ENCODE measurements around the gene IPCEF1.

The IPCEF1 gene

DNA sequence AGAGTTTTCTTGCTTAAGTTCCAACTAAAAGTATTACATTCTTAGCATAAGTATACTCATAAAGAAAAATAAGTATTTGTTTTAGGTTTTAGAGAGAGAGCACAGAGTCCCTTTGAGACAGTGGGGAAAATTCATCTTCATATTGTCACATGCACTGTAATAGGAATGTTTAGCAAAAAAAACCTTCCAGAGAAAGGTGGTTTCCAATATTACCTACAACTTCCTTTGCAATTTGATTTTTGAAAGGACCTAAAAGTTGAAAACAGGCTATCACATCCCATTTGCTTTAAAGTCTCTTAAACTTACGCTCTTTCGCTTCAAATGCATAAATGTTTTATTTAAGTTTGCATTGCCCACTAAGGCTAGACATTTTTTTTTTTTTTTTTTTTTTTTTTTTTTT, 231.2 kb downstream of the IPCEF1 start:
- no peak for TF ChIP-seq ZNF70 (CRISPR knock-in tag; IDR thresholded peaks at IDR 0.05)
- ATAC-seq: no peak

DNA sequence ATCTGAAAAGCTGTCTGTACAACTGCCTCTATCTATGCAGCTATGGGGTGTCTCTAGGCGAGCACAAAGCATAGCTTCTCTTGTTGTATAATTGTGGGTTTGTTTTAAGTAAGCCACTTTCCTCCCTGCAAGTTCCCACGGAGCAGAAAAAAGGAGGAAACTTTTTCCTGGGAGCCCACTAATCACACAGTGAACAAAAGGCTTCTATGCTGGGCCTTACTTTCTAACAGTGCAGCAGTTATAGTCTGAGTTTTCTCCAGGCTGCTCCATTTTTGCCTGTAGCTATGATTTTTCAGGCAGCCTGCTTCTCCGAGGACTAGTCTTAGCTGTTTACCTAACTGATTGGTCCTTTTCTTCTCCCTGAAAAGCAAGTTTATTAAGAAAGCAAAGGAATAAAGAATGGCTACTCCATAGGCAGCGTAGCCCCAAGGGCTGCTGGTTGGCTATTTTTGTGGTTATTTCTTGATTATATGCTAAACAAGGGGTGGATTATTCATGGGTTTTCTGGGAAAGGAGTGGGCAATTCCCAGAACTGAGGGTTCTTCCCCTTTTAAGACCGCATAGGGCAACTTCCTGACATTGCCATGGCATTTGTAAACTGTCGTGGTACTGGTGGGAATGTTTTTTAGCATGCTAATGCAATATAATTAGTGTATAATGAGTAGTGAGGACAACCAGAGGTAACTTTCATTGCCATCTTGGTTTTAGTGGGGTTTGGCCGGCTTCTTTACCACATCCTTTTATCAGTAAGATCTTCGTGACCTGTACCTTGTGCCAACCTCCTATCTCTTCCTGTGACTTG, 233.2 kb downstream of the IPCEF1 start:
- ATAC-seq: no peak
- TF ChIP-seq TCF4 (CRISPR knock-in tag; IDR thresholded peaks at IDR 0.05; ENCODE audit: borderline replicate concordance): no peak
- TF ChIP-seq, protein P1, sequence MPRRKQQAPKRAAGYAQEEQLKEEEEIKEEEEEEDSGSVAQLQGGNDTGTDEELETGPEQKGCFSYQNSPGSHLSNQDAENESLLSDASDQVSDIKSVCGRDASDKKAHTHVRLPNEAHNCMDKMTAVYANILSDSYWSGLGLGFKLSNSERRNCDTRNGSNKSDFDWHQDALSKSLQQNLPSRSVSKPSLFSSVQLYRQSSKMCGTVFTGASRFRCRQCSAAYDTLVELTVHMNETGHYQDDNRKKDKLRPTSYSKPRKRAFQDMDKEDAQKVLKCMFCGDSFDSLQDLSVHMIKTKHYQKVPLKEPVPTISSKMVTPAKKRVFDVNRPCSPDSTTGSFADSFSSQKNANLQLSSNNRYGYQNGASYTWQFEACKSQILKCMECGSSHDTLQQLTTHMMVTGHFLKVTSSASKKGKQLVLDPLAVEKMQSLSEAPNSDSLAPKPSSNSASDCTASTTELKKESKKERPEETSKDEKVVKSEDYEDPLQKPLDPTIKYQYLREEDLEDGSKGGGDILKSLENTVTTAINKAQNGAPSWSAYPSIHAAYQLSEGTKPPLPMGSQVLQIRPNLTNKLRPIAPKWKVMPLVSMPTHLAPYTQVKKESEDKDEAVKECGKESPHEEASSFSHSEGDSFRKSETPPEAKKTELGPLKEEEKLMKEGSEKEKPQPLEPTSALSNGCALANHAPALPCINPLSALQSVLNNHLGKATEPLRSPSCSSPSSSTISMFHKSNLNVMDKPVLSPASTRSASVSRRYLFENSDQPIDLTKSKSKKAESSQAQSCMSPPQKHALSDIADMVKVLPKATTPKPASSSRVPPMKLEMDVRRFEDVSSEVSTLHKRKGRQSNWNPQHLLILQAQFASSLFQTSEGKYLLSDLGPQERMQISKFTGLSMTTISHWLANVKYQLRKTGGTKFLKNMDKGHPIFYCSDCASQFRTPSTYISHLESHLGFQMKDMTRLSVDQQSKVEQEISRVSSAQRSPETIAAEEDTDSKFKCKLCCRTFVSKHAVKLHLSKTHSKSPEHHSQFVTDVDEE (CRISPR knock-in tag; IDR thresholded peaks at IDR 0.05): no peak
- no peak for TF ChIP-seq CSRNP3 (CRISPR knock-in tag; IDR thresholded peaks at IDR 0.05)
- TF ChIP-seq ESRRG (CRISPR knock-in tag; IDR thresholded peaks at IDR 0.05): no peak
- TF ChIP-seq TOX (CRISPR knock-in tag; IDR thresholded peaks at IDR 0.05; ENCODE audit: borderline replicate concordance): no peak
- no peak for TF ChIP-seq ZNF565 (CRISPR knock-in tag; conservative IDR thresholded peaks at IDR 0.05; ENCODE audit: low read depth)
- TF ChIP-seq ZFP30 (CRISPR knock-in tag; IDR thresholded peaks at IDR 0.05): no peak
- TF ChIP-seq RARB (CRISPR knock-in tag; IDR thresholded peaks at IDR 0.05): no peak
- no peak for TF ChIP-seq GLIS3 (CRISPR knock-in tag; IDR thresholded peaks at IDR 0.05)
- TF ChIP-seq CSDC2 (CRISPR knock-in tag; IDR thresholded peaks at IDR 0.05): no peak
- TF ChIP-seq ZNF70 (CRISPR knock-in tag; IDR thresholded peaks at IDR 0.05): no peak
- TF ChIP-seq POU6F1 (CRISPR knock-in tag; IDR thresholded peaks at IDR 0.05; ENCODE audit: borderline replicate concordance, low read depth): no peak

DNA sequence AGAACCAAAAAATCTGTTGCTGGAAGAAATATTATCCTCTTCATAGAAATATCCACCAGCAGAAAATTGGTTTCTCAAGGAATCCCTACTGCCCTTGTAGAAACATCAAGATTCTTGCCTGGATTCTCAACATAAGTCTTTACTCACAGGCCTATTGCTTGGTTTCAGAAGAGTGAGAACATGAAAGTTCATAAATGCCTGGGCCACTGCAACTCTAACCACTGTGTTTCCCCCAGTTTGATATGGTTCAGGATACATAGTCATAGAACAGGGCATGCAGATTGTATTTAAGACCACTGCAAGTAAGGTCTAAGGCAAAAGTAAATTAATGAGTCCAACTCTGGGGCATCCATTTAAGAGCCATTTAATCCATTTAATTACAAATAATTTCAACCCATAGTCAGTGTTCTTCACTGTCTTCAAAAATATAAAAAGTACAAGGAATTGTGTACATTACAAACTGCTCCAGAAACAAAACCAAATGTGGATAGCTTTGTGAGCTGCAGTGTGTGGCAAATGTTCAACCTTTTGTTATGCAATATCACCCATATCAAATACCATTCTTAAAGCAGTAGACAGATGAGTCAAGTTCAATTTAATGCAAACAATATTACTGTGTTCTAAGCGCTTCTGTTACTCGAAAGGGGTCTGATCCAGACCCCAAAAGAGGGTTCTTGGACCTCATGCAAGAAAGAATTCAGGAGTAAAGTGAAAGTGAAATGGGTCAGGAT, 234.2 kb downstream of the IPCEF1 start:
- ATAC-seq: no peak
- TF ChIP-seq ZNF565 (CRISPR knock-in tag; conservative IDR thresholded peaks at IDR 0.05; ENCODE audit: low read depth) (no peak), ISL1 (CRISPR knock-in tag; IDR thresholded peaks at IDR 0.05) (no peak)

DNA sequence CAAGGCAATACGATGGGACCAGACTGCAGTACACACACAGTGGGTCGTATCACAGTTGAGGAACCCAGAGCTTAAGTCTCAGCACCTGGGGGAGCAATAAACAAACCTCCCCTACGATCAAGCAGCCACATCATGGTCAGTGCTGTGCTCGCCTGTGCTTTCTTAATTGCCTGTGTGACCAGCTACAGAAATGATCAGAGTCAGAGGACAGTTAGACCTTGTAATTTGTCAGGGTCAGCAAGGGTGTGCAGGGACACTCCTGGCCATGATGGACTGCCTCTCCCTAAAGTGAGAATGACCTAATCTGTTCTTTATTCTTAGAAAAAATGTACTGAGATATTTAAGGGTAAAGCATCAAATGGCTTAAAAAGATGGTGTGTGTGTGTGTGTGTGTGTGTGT, 239.1 kb downstream of the IPCEF1 start:
- TF ChIP-seq RARB (CRISPR knock-in tag; IDR thresholded peaks at IDR 0.05) (no peak), POU6F1 (CRISPR knock-in tag; IDR thresholded peaks at IDR 0.05; ENCODE audit: borderline replicate concordance, low read depth) (no peak), SNAI2 (CRISPR knock-in tag; IDR thresholded peaks at IDR 0.05) (no peak), ESRRG (CRISPR knock-in tag; IDR thresholded peaks at IDR 0.05) (no peak), CSRNP3 (CRISPR knock-in tag; IDR thresholded peaks at IDR 0.05) (no peak), PPARA (CRISPR knock-in tag; IDR thresholded peaks at IDR 0.05; ENCODE audit: borderline replicate concordance) (no peak), ZFP30 (CRISPR knock-in tag; IDR thresholded peaks at IDR 0.05) (no peak), TCF4 (CRISPR knock-in tag; IDR thresholded peaks at IDR 0.05; ENCODE audit: borderline replicate concordance) (no peak), BACH2 (CRISPR knock-in tag; IDR thresholded peaks at IDR 0.05; ENCODE audit: borderline replicate concordance) (no peak), GLIS3 (CRISPR knock-in tag; IDR thresholded peaks at IDR 0.05) (no peak), ZNF70 (CRISPR knock-in tag; IDR thresholded peaks at IDR 0.05) (no peak), TOX (CRISPR knock-in tag; IDR thresholded peaks at IDR 0.05; ENCODE audit: borderline replicate concordance) (no peak), ZFP3 (CRISPR knock-in tag; IDR thresholded peaks at IDR 0.05) (no peak)
- TF ChIP-seq, protein P2, sequence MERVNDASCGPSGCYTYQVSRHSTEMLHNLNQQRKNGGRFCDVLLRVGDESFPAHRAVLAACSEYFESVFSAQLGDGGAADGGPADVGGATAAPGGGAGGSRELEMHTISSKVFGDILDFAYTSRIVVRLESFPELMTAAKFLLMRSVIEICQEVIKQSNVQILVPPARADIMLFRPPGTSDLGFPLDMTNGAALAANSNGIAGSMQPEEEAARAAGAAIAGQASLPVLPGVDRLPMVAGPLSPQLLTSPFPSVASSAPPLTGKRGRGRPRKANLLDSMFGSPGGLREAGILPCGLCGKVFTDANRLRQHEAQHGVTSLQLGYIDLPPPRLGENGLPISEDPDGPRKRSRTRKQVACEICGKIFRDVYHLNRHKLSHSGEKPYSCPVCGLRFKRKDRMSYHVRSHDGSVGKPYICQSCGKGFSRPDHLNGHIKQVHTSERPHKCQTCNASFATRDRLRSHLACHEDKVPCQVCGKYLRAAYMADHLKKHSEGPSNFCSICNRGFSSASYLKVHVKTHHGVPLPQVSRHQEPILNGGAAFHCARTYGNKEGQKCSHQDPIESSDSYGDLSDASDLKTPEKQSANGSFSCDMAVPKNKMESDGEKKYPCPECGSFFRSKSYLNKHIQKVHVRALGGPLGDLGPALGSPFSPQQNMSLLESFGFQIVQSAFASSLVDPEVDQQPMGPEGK (CRISPR knock-in tag; IDR thresholded peaks at IDR 0.05; ENCODE audit: borderline replicate concordance): no peak
- ATAC-seq: no peak
